DND-41 (cell line): ENCODE measurements around the gene NSD1.

Experiments used
- EZH2 ChIP-seq: IDR thresholded peaks from 3 replicates; pipeline ENCODE4 v1.6.1; 2012; ENCODE audit warnings: borderline replicate concordance, low read depth, mild to moderate bottlenecking, moderate library complexity, low read length, inconsistent platforms; ENCODE audit not compliant: severe bottlenecking
- TF ChIP-seq, protein P1 (sequence below): IDR thresholded peaks from 2 replicates; pipeline ENCODE4 v1.5.1; 2012; ENCODE audit warnings: borderline replicate concordance, low read length, moderate library complexity, mild to moderate bottlenecking; ENCODE audit not compliant: poor library complexity, severe bottlenecking; ENCODE audit errors: extremely low read depth

DNA sequence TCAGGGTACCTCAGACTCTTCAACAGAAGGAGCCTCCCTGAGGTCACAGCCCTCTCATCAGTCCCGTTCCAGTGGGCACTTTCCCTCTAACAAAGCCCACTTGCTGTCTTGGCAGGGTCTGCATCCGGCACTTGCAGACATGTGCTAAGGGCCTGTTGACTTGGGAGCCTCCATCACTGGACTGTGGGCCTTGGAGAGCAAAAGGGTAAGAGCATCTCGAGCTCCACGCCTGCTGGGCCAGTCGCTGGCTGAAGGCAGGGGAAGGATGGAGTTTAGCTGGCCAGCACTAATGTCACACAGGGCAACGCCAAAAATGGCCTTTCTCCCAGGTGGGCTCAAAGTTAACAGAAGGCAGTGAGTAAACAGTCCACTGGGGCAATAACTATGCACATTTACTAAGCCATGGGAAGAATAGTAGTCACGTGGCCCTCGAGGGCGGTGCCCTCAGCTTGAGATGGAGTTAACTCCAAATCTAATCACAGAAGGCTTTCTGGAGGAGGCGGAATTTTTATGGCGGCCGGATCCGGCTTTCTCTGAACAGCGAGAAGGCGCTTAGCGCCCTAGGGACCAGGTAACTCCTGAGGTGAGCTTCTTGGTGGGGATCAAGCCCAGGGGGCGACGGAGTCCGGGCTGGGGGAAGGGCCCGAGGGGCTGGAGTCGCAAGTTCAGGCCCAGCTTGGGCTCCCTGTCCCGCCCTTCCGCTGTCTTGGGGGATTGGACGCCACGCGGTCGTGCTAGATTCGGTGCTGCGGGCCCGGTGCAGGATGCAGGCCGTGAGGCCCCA, 2.0 kb upstream of the NSD1 start:
- TF ChIP-seq, protein P1, sequence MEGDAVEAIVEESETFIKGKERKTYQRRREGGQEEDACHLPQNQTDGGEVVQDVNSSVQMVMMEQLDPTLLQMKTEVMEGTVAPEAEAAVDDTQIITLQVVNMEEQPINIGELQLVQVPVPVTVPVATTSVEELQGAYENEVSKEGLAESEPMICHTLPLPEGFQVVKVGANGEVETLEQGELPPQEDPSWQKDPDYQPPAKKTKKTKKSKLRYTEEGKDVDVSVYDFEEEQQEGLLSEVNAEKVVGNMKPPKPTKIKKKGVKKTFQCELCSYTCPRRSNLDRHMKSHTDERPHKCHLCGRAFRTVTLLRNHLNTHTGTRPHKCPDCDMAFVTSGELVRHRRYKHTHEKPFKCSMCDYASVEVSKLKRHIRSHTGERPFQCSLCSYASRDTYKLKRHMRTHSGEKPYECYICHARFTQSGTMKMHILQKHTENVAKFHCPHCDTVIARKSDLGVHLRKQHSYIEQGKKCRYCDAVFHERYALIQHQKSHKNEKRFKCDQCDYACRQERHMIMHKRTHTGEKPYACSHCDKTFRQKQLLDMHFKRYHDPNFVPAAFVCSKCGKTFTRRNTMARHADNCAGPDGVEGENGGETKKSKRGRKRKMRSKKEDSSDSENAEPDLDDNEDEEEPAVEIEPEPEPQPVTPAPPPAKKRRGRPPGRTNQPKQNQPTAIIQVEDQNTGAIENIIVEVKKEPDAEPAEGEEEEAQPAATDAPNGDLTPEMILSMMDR, result no peak
- TF ChIP-seq EZH2, result no peak
